RPMI7951 (cell line): ENCODE results near the gene LPP. TPM values are rescaled to one million over a fixed set of nuclear protein-coding genes. Genes with fewer than 3 reads are reported as not detected.

ENCODE experiments used
- DNase-seq: peaks from one replicate; pipeline ENCODE4 v3.0.0-alpha.2; 2012; ENCODE audit warnings: low read depth
- total RNA-seq: library from RNA; depleted of rRNA; stranded (reverse); fragments of >200 nt; shearing (Covaris generic); gene quantifications from 2 replicates; pipeline ENCODE4 v1.2.3, GENCODE V29; 2014

LPP gene
- total RNA-seq, 1 experiment from 2014 or later = 30.2 TPM

- no peak for DNase-seq
These were observed 18.7 kb upstream of the LPP start for GRCh38 chr3:188135271-188135670.

GRCh38 chr3:188137051-188137450, 16.9 kb upstream of the LPP start:
- no peak for DNase-seq

- no peak for DNase-seq
These were observed 14.5 kb upstream of the LPP start for GRCh38 chr3:188139466-188139865.

GRCh38 chr3:188146219-188146618, 7.7 kb upstream of the LPP start:
- DNase-seq = no peak

GRCh38 chr3:188147782-188148181, 6.2 kb upstream of the LPP start:
- no peak for DNase-seq

- no peak for DNase-seq
These were observed 5.6 kb upstream of the LPP start for GRCh38 chr3:188148318-188148717.

GRCh38 chr3:188149587-188149986, 4.4 kb upstream of the LPP start:
- no peak for DNase-seq

- no peak for DNase-seq
These were observed 3.0 kb upstream of the LPP start for GRCh38 chr3:188150982-188151381.

GRCh38 chr3:188151438-188151837, 2.5 kb upstream of the LPP start:
- no peak for DNase-seq

- peak; percentile 76 for DNase-seq
These were observed 1.1 kb upstream of the LPP start for GRCh38 chr3:188152660-188153436.

GRCh38 chr3:188153437-188154013, 432 bp upstream of the LPP start:
- DNase-seq = peak; percentile 96

- peak; percentile 20 for DNase-seq
These were observed 1.0 kb downstream of the LPP start for GRCh38 chr3:188154809-188155574.

- DNase-seq = no peak
These were observed 2.1 kb downstream of the LPP start for GRCh38 chr3:188156056-188156455.

- DNase-seq = no peak
These were observed 3.5 kb downstream of the LPP start for GRCh38 chr3:188157407-188157806.

- no peak for DNase-seq
These were observed 4.0 kb downstream of the LPP start for GRCh38 chr3:188157971-188158370.

- DNase-seq = no peak
These were observed 4.9 kb downstream of the LPP start for GRCh38 chr3:188158731-188159310.

- DNase-seq = no peak
These were observed 6.8 kb downstream of the LPP start for GRCh38 chr3:188160751-188161150.

- peak; percentile 38 for DNase-seq
These were observed 10.3 kb downstream of the LPP start for GRCh38 chr3:188164248-188164687.

GRCh38 chr3:188165596-188165995, 11.6 kb downstream of the LPP start:
- DNase-seq = peak; percentile 19

GRCh38 chr3:188166441-188166840, 12.5 kb downstream of the LPP start:
- DNase-seq = no peak

GRCh38 chr3:188168186-188168585, 14.2 kb downstream of the LPP start:
- DNase-seq = no peak

- no peak for DNase-seq
These were observed 14.7 kb downstream of the LPP start for GRCh38 chr3:188168648-188169047.
